Neural progenitor cell (in vitro differentiated cells): ENCODE data around the gene FAM193B. TPM values are rescaled to one million over a fixed set of nuclear protein-coding genes. Genes with fewer than 3 reads are reported as not detected.

Experiments
- DNase-seq: peaks from one replicate; pipeline ENCODE4 v3.0.0-alpha.2; 2016; ENCODE audit warnings: low spot score
- H2AFZ ChIP-seq: fragments of 200-600 bp; sonication (generic); replicated peaks from 2 replicates; pipeline ENCODE4 v1.6.1; 2016; ENCODE audit warnings: antibody characterized with exemption
- H3F3A ChIP-seq: fragments of 200-600 bp; sonication (generic); 2 replicates; pipeline ENCODE4 v1.6.1; 2016; ENCODE audit warnings: antibody characterized with exemption, low read depth
- H3K27ac ChIP-seq: fragments of 200-600 bp; sonication (generic); 2 replicates; pipeline ENCODE4 v1.5.1; 2016; ENCODE audit warnings: mild to moderate bottlenecking
- H3K27me3 ChIP-seq: fragments of 200-600 bp; sonication (generic); 2 replicates; pipeline ENCODE4 v1.6.1; 2016; ENCODE audit warnings: mild to moderate bottlenecking, moderate library complexity
- H3K36me3 ChIP-seq: fragments of 200-600 bp; sonication (generic); 2 replicates; pipeline ENCODE4 v1.5.1; 2016
- H3K4me1 ChIP-seq: fragments of 200-600 bp; sonication (generic); 2 replicates; pipeline ENCODE4 v1.6.1; 2016; ENCODE audit warnings: mixed run types
- H3K4me2 ChIP-seq: fragments of 200-600 bp; sonication (generic); 2 replicates; pipeline ENCODE4 v1.6.1; 2016
- H3K4me3 ChIP-seq: fragments of 200-600 bp; sonication (generic); 2 replicates; pipeline ENCODE4 v1.5.1; 2016
- H3K79me2 ChIP-seq: fragments of 200-600 bp; sonication (generic); 2 replicates; pipeline ENCODE4 v1.6.1; 2016; ENCODE audit warnings: low read depth
- H3K9ac ChIP-seq: fragments of 200-600 bp; sonication (generic); 2 replicates; pipeline ENCODE4 v1.6.1; 2016
- H3K9me3 ChIP-seq: fragments of 200-600 bp; sonication (generic); 2 replicates; pipeline ENCODE4 v1.5.1; 2016; ENCODE audit warnings: low read depth
- H4K20me1 ChIP-seq: fragments of 200-600 bp; sonication (generic); 2 replicates; pipeline ENCODE4 v1.6.1; 2016; ENCODE audit warnings: low read depth
- H3K27ac Mint-ChIP-seq: 3 replicates; pipeline ENCODE4 v1.8.0; 2021; ENCODE audit warnings: mixed read lengths
- H3K27me3 Mint-ChIP-seq: 2 replicates; pipeline ENCODE4 v1.8.0; 2022; ENCODE audit warnings: low read depth, mild to moderate bottlenecking, inconsistent platforms, moderate library complexity, mixed read lengths; ENCODE audit not compliant: insufficient read depth
- H3K36me3 Mint-ChIP-seq: 3 replicates; pipeline ENCODE4 v1.8.0; 2021; ENCODE audit warnings: mixed read lengths
- H3K4me1 Mint-ChIP-seq: 3 replicates; pipeline ENCODE4 v1.8.0; 2021; ENCODE audit warnings: mixed read lengths
- H3K4me3 Mint-ChIP-seq: 3 replicates; pipeline ENCODE4 v1.8.0; 2021; ENCODE audit warnings: mild to moderate bottlenecking, moderate library complexity, mixed read lengths
- H3K9me3 Mint-ChIP-seq: 3 replicates; pipeline ENCODE4 v1.8.0; 2020; ENCODE audit warnings: mixed read lengths
- EZH2 ChIP-seq: fragments of 200-600 bp; sonication (generic); IDR thresholded peaks from 2 replicates; pipeline ENCODE4 v1.6.1; 2017; ENCODE audit warnings: antibody characterized with exemption, mild to moderate bottlenecking, moderate library complexity
- EZH2phosphoT487 ChIP-seq: fragments of 200-600 bp; sonication (generic); IDR thresholded peaks from 2 replicates; pipeline ENCODE4 v1.6.1; 2017; ENCODE audit warnings: antibody characterized with exemption
- total RNA-seq: library from RNA; depleted of rRNA; stranded (reverse); fragments of >200 nt; gene quantifications from 2 replicates; pipeline ENCODE4 v1.2.3, GENCODE V29; 2015; ENCODE audit warnings: low replicate concordance
- TF ChIP-seq, protein P1 (sequence below): fragments of 200-600 bp; sonication (generic); IDR thresholded peaks from 2 replicates; pipeline ENCODE4 v1.5.1; 2017; ENCODE audit warnings: antibody characterized with exemption, mild to moderate bottlenecking

FAM193B gene
- total RNA-seq, 1 donor from 2014 or later: 42.5 TPM

DNA sequence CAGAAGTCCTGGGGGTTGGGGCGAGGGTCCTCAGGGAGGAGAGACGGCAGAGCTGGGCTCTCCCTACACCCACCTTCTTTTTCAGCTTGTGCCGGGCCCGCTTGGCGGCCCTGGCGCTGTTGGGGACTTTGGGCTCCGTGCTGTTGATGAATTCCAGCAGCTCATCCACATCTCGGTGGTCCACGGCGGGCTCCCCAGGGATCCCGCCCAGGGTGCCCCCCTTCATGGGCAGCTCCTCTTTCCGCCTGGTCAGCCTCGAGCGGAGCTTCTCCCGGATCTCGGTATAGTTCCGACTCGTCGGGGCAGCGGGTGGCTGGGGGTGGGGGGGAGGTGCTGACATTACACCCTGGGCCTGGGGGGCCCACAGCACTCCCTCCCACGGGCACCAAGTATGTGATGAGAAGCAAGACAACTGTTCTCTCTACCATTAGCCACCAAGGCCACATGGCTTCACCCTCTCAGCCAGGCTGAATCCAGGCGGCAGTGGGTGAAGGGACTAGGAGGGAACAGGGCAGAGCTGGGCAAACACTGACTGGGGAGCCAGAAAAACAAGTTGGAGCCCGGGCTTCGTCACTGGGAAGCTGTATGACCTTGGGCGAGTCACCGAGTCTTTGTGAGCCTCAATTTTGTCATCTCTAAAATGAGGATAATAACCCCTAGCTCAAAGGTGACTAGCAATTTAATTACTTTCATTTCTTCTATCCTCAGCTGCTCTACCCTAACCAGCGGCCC lies 23.0 kb downstream of the FAM193B start:
- no peak overlapping the region for H3K9ac ChIP-seq
- H3K27ac ChIP-seq: no peak overlapping the region
- H3K27me3 ChIP-seq: no peaks in the 10 kb centered on the region
- Mint-ChIP-seq H3K36me3 (peaks cover 15% of the 10 kb centered on the region), H3K4me1 (no peaks in the 10 kb centered on the region), H3K27me3 (no peaks in the 10 kb centered on the region), H3K27ac (no peak overlapping the region), H3K9me3 (no peaks in the 10 kb centered on the region), H3K4me3 (no peak overlapping the region)
- H3F3A ChIP-seq: no peaks in the 10 kb centered on the region
- H3K36me3 ChIP-seq: no peaks in the 10 kb centered on the region
- no peak overlapping the region for H3K4me3 ChIP-seq
- H2AFZ ChIP-seq: no peak overlapping the region
- TF ChIP-seq EZH2phosphoT487: no peak
- TF ChIP-seq EZH2: no peak
- TF ChIP-seq, protein P1, sequence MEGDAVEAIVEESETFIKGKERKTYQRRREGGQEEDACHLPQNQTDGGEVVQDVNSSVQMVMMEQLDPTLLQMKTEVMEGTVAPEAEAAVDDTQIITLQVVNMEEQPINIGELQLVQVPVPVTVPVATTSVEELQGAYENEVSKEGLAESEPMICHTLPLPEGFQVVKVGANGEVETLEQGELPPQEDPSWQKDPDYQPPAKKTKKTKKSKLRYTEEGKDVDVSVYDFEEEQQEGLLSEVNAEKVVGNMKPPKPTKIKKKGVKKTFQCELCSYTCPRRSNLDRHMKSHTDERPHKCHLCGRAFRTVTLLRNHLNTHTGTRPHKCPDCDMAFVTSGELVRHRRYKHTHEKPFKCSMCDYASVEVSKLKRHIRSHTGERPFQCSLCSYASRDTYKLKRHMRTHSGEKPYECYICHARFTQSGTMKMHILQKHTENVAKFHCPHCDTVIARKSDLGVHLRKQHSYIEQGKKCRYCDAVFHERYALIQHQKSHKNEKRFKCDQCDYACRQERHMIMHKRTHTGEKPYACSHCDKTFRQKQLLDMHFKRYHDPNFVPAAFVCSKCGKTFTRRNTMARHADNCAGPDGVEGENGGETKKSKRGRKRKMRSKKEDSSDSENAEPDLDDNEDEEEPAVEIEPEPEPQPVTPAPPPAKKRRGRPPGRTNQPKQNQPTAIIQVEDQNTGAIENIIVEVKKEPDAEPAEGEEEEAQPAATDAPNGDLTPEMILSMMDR: no peak
- no peaks in the 10 kb centered on the region for H3K4me1 ChIP-seq
- no peaks in the 10 kb centered on the region for H3K9me3 ChIP-seq
- no peak overlapping the region for H3K4me2 ChIP-seq
- DNase-seq: no peak
- H4K20me1 ChIP-seq: peaks cover 32% of the 10 kb centered on the region
- H3K79me2 ChIP-seq: peaks cover 4% of the 10 kb centered on the region

DNA sequence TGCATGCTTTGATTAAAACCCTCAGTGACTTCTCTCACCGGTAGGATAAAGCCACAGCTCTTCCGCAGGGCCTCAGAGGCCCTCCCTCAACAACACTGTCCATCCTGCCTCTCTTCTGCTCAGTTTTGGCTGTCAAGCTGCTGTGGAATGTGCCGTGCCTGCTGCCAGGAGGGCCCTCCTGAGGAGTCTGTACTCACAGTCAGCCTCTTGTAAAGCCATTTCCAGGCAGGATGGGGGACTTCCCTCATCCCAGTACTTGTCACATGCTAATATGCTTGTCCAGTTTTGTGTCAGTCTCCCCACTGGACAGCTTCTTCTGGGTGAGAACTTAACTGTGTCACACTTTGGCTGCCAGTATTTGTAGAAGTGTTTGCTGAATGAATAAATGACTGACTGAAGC lies 23.7 kb downstream of the FAM193B start:
- Histone ChIP-seq H3K36me3 (no peaks in the 10 kb centered on the region), H3F3A (no peaks in the 10 kb centered on the region), H3K27me3 (no peaks in the 10 kb centered on the region), H3K79me2 (peaks cover 4% of the 10 kb centered on the region), H3K9ac (no peak overlapping the region), H3K4me3 (no peak overlapping the region), H3K27ac (no peak overlapping the region), H4K20me1 (peaks cover 33% of the 10 kb centered on the region), H2AFZ (no peak overlapping the region), H3K4me1 (no peaks in the 10 kb centered on the region), H3K9me3 (no peaks in the 10 kb centered on the region), H3K4me2 (no peak overlapping the region)
- peaks cover 16% of the 10 kb centered on the region for H3K36me3 Mint-ChIP-seq
- DNase-seq: no peak
- H3K9me3 Mint-ChIP-seq: no peaks in the 10 kb centered on the region
- no peaks in the 10 kb centered on the region for H3K4me1 Mint-ChIP-seq
- H3K27me3 Mint-ChIP-seq: no peaks in the 10 kb centered on the region
- TF ChIP-seq EZH2phosphoT487 (no peak), EZH2 (no peak)
- TF ChIP-seq, protein P1: no peak
- no peak overlapping the region for H3K27ac Mint-ChIP-seq
- H3K4me3 Mint-ChIP-seq: no peak overlapping the region

DNA sequence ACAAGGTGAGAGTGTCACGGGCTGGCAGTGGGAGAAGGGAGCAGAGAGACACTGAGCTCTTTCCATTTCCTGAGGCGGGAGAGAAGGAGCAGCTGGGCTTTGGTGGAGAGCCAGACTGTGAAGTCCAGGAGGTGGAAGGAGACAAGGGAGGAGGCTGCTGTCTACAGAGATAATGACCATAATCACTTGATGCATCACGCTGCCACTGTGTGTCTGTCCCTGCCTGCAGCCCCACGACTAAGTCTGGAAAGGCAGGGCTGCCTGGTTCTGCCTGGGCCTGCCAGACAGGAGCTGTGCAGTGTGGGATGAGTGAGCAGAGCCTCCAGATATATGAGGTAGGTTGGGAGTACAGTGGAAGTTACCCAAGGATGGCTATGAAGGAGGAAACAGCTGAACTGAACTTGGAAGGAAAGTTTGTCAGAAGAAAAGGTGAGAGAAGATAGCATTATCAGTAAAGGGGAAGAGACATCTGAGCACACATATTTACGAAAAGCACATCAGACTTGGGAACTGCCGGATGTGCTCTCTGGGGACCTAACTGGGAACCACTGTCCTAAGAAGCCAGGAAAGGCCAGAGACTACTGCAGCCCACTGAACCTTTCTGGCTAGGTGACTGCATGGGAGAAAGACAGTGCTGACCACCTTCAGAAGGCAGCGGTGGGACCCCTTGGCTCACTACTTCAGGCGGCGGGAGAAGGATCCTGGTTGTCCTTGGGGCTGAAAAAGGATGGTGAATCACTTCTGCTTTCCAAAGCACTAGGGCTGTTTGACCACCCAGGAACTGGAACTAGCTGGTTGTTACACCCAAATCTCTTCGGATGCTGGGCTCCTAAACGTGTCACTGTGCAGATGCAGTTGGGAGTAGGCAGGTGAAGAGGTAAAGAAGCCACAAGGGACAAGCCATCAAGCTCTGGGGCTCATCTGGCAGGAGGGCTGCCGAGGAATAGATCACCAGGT lies 24.8 kb downstream of the FAM193B start:
- Histone ChIP-seq H4K20me1 (peaks cover 28% of the 10 kb centered on the region), H3K4me3 (no peak overlapping the region), H3K4me2 (no peak overlapping the region), H3K9ac (no peak overlapping the region), H3F3A (no peaks in the 10 kb centered on the region), H3K79me2 (peaks cover under 1% of the 10 kb centered on the region), H3K4me1 (no peaks in the 10 kb centered on the region), H2AFZ (no peak overlapping the region), H3K9me3 (no peaks in the 10 kb centered on the region), H3K27ac (no peak overlapping the region), H3K36me3 (no peaks in the 10 kb centered on the region), H3K27me3 (no peaks in the 10 kb centered on the region)
- no peaks in the 10 kb centered on the region for H3K9me3 Mint-ChIP-seq
- TF ChIP-seq, protein P1: no peak
- TF ChIP-seq EZH2phosphoT487: no peak
- TF ChIP-seq EZH2: no peak
- no peaks in the 10 kb centered on the region for H3K27me3 Mint-ChIP-seq
- H3K4me3 Mint-ChIP-seq: no peak overlapping the region
- peaks cover 18% of the 10 kb centered on the region for H3K36me3 Mint-ChIP-seq
- H3K4me1 Mint-ChIP-seq: no peaks in the 10 kb centered on the region
- no peak for DNase-seq
- H3K27ac Mint-ChIP-seq: no peak overlapping the region
